22Rv1 (cell line): ENCODE measurements around the gene GRM4.

ENCODE experiments used
- CTCF ChIP-seq: fragments of 450-650 bp; IDR thresholded peaks from 2 replicates; pipeline ENCODE4 v1.5.1; 2017; ENCODE audit warnings: mild to moderate bottlenecking
- ZFX ChIP-seq: fragments of 450-650 bp; IDR thresholded peaks from 2 replicates; pipeline ENCODE4 v1.6.1; 2017; ENCODE audit warnings: antibody characterized with exemption, borderline replicate concordance

GRCh38 chr6:34179106-34179720 lies 33.3 kb upstream of the GRM4 start:
- TF ChIP-seq CTCF: no peak
- TF ChIP-seq ZFX: no peak
